Thyroid gland (tissue), 4 donors: ENCODE results near the gene FSIP1. TPM values are rescaled to one million over a fixed set of nuclear protein-coding genes. Genes with fewer than 3 reads are reported as not detected.

Experiments used
- DNase-seq, 2 donors: peaks; one replicate each; pipeline ENCODE4 v3.0.0-alpha.2; 2019
- H3K27ac ChIP-seq, 3 donors: fragments of 200-600 bp; sonication (generic); 1 replicate in 2 of 3; 2 replicates in 1 of 3; pipeline ENCODE4 v1.5.1; 2016 to 2019; ENCODE audit warnings: mild to moderate bottlenecking in 1 of 3, moderate library complexity in 1 of 3
- H3K27me3 ChIP-seq: fragments of 200-600 bp; sonication (generic); one replicate; pipeline ENCODE4 v1.5.1; 2019
- H3K36me3 ChIP-seq, 2 donors: fragments of 200-600 bp; sonication (generic); one replicate each; pipeline ENCODE4 v1.5.1; 2016 to 2019
- H3K4me1 ChIP-seq, 2 donors: fragments of 200-600 bp; sonication (generic); one replicate each; pipeline ENCODE4 v1.5.1; 2017 to 2019
- H3K4me3 ChIP-seq, 3 donors: fragments of 200-600 bp; sonication (generic); replicated peaks in 1 of 3; 1 replicate in 2 of 3; 2 replicates in 1 of 3; pipeline ENCODE4 v1.5.1; 2016; ENCODE audit warnings: mild to moderate bottlenecking in 1 of 3
- H3K9me3 ChIP-seq: fragments of 200-600 bp; sonication (generic); one replicate; pipeline ENCODE4 v1.5.1; 2017
- POLR2A ChIP-seq, 2 donors: fragments of 450-650 bp; IDR thresholded peaks; one replicate each; pipeline ENCODE4 v1.6.1; 2017; ENCODE audit warnings: antibody characterized with exemption in 2 of 2, mild to moderate bottlenecking in 2 of 2, moderate library complexity in 1 of 2
- WGBS, 2 donors: methylation state at CpG; one replicate each; pipeline ENCODE4 v1.1.5; 2017; 5-methylcytosine and 5-hydroxymethylcytosine counted together
- intact Hi-C: fragments of 100-400 bp; cut with DNase I; formaldehyde crosslinking; loops from one replicate; pipeline ENCODE4 v1.15.1; 2023
- total RNA-seq, 4 donors: library from RNA; depleted of rRNA; stranded (reverse); fragments of >200 nt; gene quantifications; one replicate each; pipeline ENCODE4 v1.2.3, GENCODE V29; 2016
- TF ChIP-seq, protein P1 (sequence below), 6 experiments: fragments of 200-600 bp in 3 of 6; fragments of 450-650 bp in 3 of 6; sonication (generic) in 3 of 6; IDR thresholded peaks; one replicate each; pipeline ENCODE4 v1.5.1; 2016 to 2019; ENCODE audit warnings: antibody characterized with exemption in 6 of 6, mild to moderate bottlenecking in 2 of 6, inconsistent platforms in 1 of 6, moderate library complexity in 1 of 6

The FSIP1 gene
- total RNA-seq, 4 donors from 2014 or later = 0.94 to 2.5 (median 1.5) TPM

- 61 to 62% methylated on average over 11 of the region's 11 CpGs for WGBS, 2 donors
- Histone ChIP-seq H3K36me3 (no peaks in the 10 kb centered on the region), H3K4me1 (no peaks in the 10 kb centered on the region), H3K4me3 (no peak overlapping the region), H3K9me3 (no peaks in the 10 kb centered on the region), H3K27me3 (no peaks in the 10 kb centered on the region), H3K27ac (no peak overlapping the region)
- no peak for TF ChIP-seq POLR2A (IDR thresholded peaks at IDR 0.05)
- TF ChIP-seq, protein P1, sequence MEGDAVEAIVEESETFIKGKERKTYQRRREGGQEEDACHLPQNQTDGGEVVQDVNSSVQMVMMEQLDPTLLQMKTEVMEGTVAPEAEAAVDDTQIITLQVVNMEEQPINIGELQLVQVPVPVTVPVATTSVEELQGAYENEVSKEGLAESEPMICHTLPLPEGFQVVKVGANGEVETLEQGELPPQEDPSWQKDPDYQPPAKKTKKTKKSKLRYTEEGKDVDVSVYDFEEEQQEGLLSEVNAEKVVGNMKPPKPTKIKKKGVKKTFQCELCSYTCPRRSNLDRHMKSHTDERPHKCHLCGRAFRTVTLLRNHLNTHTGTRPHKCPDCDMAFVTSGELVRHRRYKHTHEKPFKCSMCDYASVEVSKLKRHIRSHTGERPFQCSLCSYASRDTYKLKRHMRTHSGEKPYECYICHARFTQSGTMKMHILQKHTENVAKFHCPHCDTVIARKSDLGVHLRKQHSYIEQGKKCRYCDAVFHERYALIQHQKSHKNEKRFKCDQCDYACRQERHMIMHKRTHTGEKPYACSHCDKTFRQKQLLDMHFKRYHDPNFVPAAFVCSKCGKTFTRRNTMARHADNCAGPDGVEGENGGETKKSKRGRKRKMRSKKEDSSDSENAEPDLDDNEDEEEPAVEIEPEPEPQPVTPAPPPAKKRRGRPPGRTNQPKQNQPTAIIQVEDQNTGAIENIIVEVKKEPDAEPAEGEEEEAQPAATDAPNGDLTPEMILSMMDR (IDR thresholded peaks at IDR 0.05) = no peak
- peak; percentile 47 to 61 for DNase-seq
- intact Hi-C loops = no loop called here
These were observed 83.9 kb downstream of the FSIP1 start for GRCh38 chr15:39698444-39699390.

DNA sequence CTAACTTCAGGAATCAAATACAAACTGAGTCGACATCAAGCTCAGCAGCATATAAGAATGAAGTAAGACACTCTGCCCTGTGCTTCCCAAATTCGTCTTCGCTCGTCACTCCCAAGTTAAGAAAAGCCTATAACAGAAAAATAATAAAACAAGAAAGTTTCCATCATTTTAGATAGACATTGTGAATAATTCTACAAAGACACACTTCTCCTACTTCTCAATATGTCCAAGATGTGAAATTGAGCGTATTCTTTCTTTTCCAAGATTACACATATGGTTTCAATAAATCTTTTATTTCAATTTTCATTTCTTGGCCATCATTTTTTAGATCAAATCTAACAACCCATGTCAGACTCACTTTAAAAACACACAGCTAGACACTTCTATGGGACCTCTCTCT, 85.1 kb downstream of the FSIP1 start:
- Histone ChIP-seq H3K9me3 (no peaks in the 10 kb centered on the region), H3K27ac (no peak overlapping the region), H3K36me3 (no peaks in the 10 kb centered on the region), H3K4me3 (no peak overlapping the region), H3K27me3 (no peaks in the 10 kb centered on the region), H3K4me1 (peaks cover 0 to 4% of the 10 kb centered on the region in 2 donors)
- no peak for DNase-seq
- TF ChIP-seq, protein P1 (IDR thresholded peaks at IDR 0.05) = no peak
- TF ChIP-seq POLR2A (IDR thresholded peaks at IDR 0.05) = no peak
- intact Hi-C loops = no loop called here
- 90 to 93% methylated on average over 5 of the region's 5 CpGs for whole genome bisulfite sequencing, 2 donors

GRCh38 chr15:39695793-39696192, 86.8 kb downstream of the FSIP1 start:
- intact Hi-C loops = no loop called here
- 97% methylated on average over 2 of the region's 2 CpGs for WGBS, 2 donors
- TF ChIP-seq, protein P1 (IDR thresholded peaks at IDR 0.05) = no peak
- no peak for TF ChIP-seq POLR2A (IDR thresholded peaks at IDR 0.05)
- no peaks in the 10 kb centered on the region for H3K36me3 ChIP-seq
- no peaks in the 10 kb centered on the region for H3K9me3 ChIP-seq
- DNase-seq = no peak
- no peak overlapping the region for H3K4me3 ChIP-seq
- no peak overlapping the region for H3K27ac ChIP-seq
- H3K27me3 ChIP-seq = no peaks in the 10 kb centered on the region
- H3K4me1 ChIP-seq = peaks cover 0 to 5% of the 10 kb centered on the region in 2 donors

GRCh38 chr15:39692356-39693327, 90.0 kb downstream of the FSIP1 start:
- Histone ChIP-seq H3K27me3 (no peaks in the 10 kb centered on the region), H3K36me3 (no peaks in the 10 kb centered on the region), H3K4me3 (no peak overlapping the region), H3K4me1 (peaks cover 0 to 5% of the 10 kb centered on the region in 2 donors), H3K9me3 (no peaks in the 10 kb centered on the region), H3K27ac (no peak overlapping the region)
- intact Hi-C loops = loop anchor here (5.0 kb wide), 1 partner anchor 65 kb away; no protein-coding TSS in a partner anchor
- WGBS, 2 donors = 30 to 33% methylated on average over 11 of the region's 11 CpGs
- no peak for DNase-seq
- no peak for TF ChIP-seq POLR2A (IDR thresholded peaks at IDR 0.05)
- TF ChIP-seq, protein P1 (IDR thresholded peaks at IDR 0.05) = no peak
